H9 (cell line): ENCODE results near the gene ATRN. TPM values are rescaled to one million over a fixed set of nuclear protein-coding genes. Genes with fewer than 3 reads are reported as not detected.

Experiments
- DNase-seq: peaks from one replicate; pipeline ENCODE4 v3.0.0-alpha.2; 2017
- H2AFZ ChIP-seq: one replicate; pipeline ENCODE4 v1.6.1; 2013; ENCODE audit warnings: mild to moderate bottlenecking, low read length, control low read depth, moderate library complexity
- H2AK5ac ChIP-seq: 2 replicates; pipeline ENCODE4 v1.6.1; 2013; ENCODE audit warnings: low read length, control low read depth, mixed read lengths; ENCODE audit not compliant: insufficient read length
- H2BK120ac ChIP-seq: one replicate; pipeline ENCODE4 v1.6.1; 2013; ENCODE audit warnings: low read depth, mild to moderate bottlenecking, low read length, control low read depth, inconsistent platforms; ENCODE audit not compliant: poor library complexity, severe bottlenecking
- H2BK12ac ChIP-seq: 2 replicates; pipeline ENCODE4 v1.6.1; 2013; ENCODE audit warnings: low read length, control low read depth, mixed read lengths, low read depth; ENCODE audit not compliant: insufficient read length
- H2BK15ac ChIP-seq: 2 replicates; pipeline ENCODE4 v1.6.1; 2013; ENCODE audit warnings: low read depth, low read length, control low read depth
- H2BK20ac ChIP-seq: one replicate; pipeline ENCODE4 v1.6.1; 2013; ENCODE audit warnings: low read depth, mild to moderate bottlenecking, low read length, control low read depth, inconsistent platforms; ENCODE audit not compliant: poor library complexity, severe bottlenecking
- H2BK5ac ChIP-seq: 2 replicates; pipeline ENCODE4 v1.6.1; 2013; ENCODE audit warnings: low read length, control low read depth, mixed read lengths; ENCODE audit not compliant: insufficient read length
- H3K14ac ChIP-seq: 2 replicates; pipeline ENCODE4 v1.6.1; 2013; ENCODE audit warnings: low read length, control low read depth; ENCODE audit not compliant: insufficient read depth
- H3K18ac ChIP-seq: 2 replicates; pipeline ENCODE4 v1.6.1; 2013; ENCODE audit warnings: low read depth, mild to moderate bottlenecking, mixed read lengths, low read length, control low read depth; ENCODE audit not compliant: insufficient read length
- H3K23ac ChIP-seq: 2 replicates; pipeline ENCODE4 v1.6.1; 2013; ENCODE audit warnings: low read length, control low read depth, mixed read lengths, low read depth; ENCODE audit not compliant: insufficient read length
- H3K23me2 ChIP-seq: 2 replicates; pipeline ENCODE4 v1.6.1; 2013; ENCODE audit warnings: low read depth, mild to moderate bottlenecking, mixed read lengths, low read length, control low read depth; ENCODE audit not compliant: insufficient read length, poor library complexity, severe bottlenecking
- H3K27ac ChIP-seq: 2 replicates; pipeline ENCODE4 v1.5.1; 2013; ENCODE audit warnings: low read length, control low read depth, mixed read lengths, low read depth; ENCODE audit not compliant: insufficient read length
- H3K27me3 ChIP-seq: 2 replicates; pipeline ENCODE4 v1.6.1; 2013; ENCODE audit warnings: low read length, control low read depth, inconsistent platforms; ENCODE audit not compliant: insufficient read depth
- H3K4ac ChIP-seq: 2 replicates; pipeline ENCODE4 v1.6.1; 2013; ENCODE audit warnings: low read depth, mild to moderate bottlenecking, control low read depth, inconsistent platforms, low read length, moderate library complexity
- H3K4me1 ChIP-seq: 2 replicates; pipeline ENCODE4 v1.6.1; 2013; ENCODE audit warnings: low read length, control low read depth, inconsistent platforms; ENCODE audit not compliant: insufficient read depth
- H3K4me2 ChIP-seq: 2 replicates; pipeline ENCODE4 v1.6.1; 2013; ENCODE audit warnings: low read length, control low read depth, mixed read lengths; ENCODE audit not compliant: insufficient read length, insufficient read depth
- H3K56ac ChIP-seq: 2 replicates; pipeline ENCODE4 v1.6.1; 2013; ENCODE audit warnings: low read depth, mild to moderate bottlenecking, mixed read lengths, low read length, control low read depth; ENCODE audit not compliant: insufficient read length
- H3K79me1 ChIP-seq: 2 replicates; pipeline ENCODE4 v1.6.1; 2013; ENCODE audit warnings: low read depth, mild to moderate bottlenecking, moderate library complexity, low read length, control low read depth, inconsistent platforms; ENCODE audit not compliant: insufficient read depth, poor library complexity, severe bottlenecking
- H3K79me2 ChIP-seq: 2 replicates; pipeline ENCODE4 v1.6.1; 2013; ENCODE audit warnings: low read length, control low read depth, inconsistent platforms; ENCODE audit not compliant: insufficient read depth
- H3K9ac ChIP-seq: 2 replicates; pipeline ENCODE4 v1.6.1; 2013; ENCODE audit warnings: low read length, control low read depth, mixed read lengths; ENCODE audit not compliant: insufficient read length; ENCODE audit errors: extremely low read depth
- H3K9me3 ChIP-seq: one replicate; pipeline ENCODE4 v1.6.1; 2013; ENCODE audit warnings: low read depth, low read length, inconsistent platforms; ENCODE audit not compliant: control insufficient read depth
- H3T11ph ChIP-seq: one replicate; pipeline ENCODE4 v1.6.1; 2013; ENCODE audit warnings: mild to moderate bottlenecking, low read length, control low read depth, inconsistent platforms
- H4K20me1 ChIP-seq: one replicate; pipeline ENCODE4 v1.6.1; 2013; ENCODE audit not compliant: control insufficient read depth, insufficient read length, insufficient read depth
- H4K5ac ChIP-seq: 2 replicates; pipeline ENCODE4 v1.6.1; 2013; ENCODE audit warnings: low read depth, mild to moderate bottlenecking, mixed read lengths, low read length, control low read depth; ENCODE audit not compliant: insufficient read length
- H4K8ac ChIP-seq: replicated peaks from 2 replicates; pipeline ENCODE4 v1.6.1; 2013; ENCODE audit warnings: low read length, control low read depth, mixed read lengths, low read depth; ENCODE audit not compliant: insufficient read length
- H4K91ac ChIP-seq: 2 replicates; pipeline ENCODE4 v1.6.1; 2013; ENCODE audit warnings: low read depth, mild to moderate bottlenecking, moderate library complexity, mixed read lengths, low read length, control low read depth; ENCODE audit not compliant: insufficient read length
- H3K27ac Mint-ChIP-seq, 3 experiments: 2 replicates in 2 of 3; 3 replicates in 1 of 3; pipeline ENCODE4 v1.8.0; 2020 to 2021; ENCODE audit warnings: mixed read lengths in 3 of 3, mild to moderate bottlenecking in 1 of 3, moderate library complexity in 1 of 3
- H3K27me3 Mint-ChIP-seq: 2 replicates; pipeline ENCODE4 v1.8.0; 2021; ENCODE audit warnings: low read depth, mild to moderate bottlenecking, moderate library complexity, mixed read lengths
- H3K36me3 Mint-ChIP-seq, 3 experiments: 2 replicates in 2 of 3; 3 replicates in 1 of 3; pipeline ENCODE4 v1.8.0; 2020 to 2021; ENCODE audit warnings: low read depth in 3 of 3, mixed read lengths in 3 of 3; ENCODE audit not compliant: insufficient read depth in 1 of 3
- H3K4me1 Mint-ChIP-seq, 2 experiments: 2 replicates each; pipeline ENCODE4 v1.8.0; 2020; ENCODE audit warnings: mixed read lengths in 2 of 2
- H3K4me3 Mint-ChIP-seq, 2 experiments: 2 replicates in 1 of 2; 3 replicates in 1 of 2; pipeline ENCODE4 v1.8.0; 2020 to 2021; ENCODE audit warnings: mild to moderate bottlenecking in 2 of 2, mixed read lengths in 2 of 2, moderate library complexity in 1 of 2
- H3K9me3 Mint-ChIP-seq, 2 experiments: 2 replicates in 1 of 2; 3 replicates in 1 of 2; pipeline ENCODE4 v1.8.0; 2020; ENCODE audit warnings: mild to moderate bottlenecking in 2 of 2, mixed read lengths in 2 of 2, moderate library complexity in 1 of 2
- WGBS: extraction: QIAGEN DNeasy Blood & Tissue Kit; methylation state at CpG from one replicate; pipeline ENCODE4 v1.1.7; 2013; ENCODE audit warnings: missing lambda C conversion rate, low lambda C conversion rate, mixed read lengths; ENCODE audit not compliant: insufficient read length; ENCODE audit errors: extremely low coverage; 5-methylcytosine and 5-hydroxymethylcytosine counted together
- total RNA-seq: library from RNA; stranded (reverse); gene quantifications from 2 replicates; pipeline ENCODE4 v1.2.1, GENCODE V29; 2021
- TF ChIP-seq, protein P1 (sequence below): fragments of 200-600 bp; sonication (generic); conservative IDR thresholded peaks from 3 replicates; pipeline ENCODE4 v1.8.0; 2021; ENCODE audit warnings: antibody characterized with exemption, mild to moderate bottlenecking

The ATRN gene
- total RNA-seq, 1 experiment from 2014 or later, result 23.1 TPM

DNA sequence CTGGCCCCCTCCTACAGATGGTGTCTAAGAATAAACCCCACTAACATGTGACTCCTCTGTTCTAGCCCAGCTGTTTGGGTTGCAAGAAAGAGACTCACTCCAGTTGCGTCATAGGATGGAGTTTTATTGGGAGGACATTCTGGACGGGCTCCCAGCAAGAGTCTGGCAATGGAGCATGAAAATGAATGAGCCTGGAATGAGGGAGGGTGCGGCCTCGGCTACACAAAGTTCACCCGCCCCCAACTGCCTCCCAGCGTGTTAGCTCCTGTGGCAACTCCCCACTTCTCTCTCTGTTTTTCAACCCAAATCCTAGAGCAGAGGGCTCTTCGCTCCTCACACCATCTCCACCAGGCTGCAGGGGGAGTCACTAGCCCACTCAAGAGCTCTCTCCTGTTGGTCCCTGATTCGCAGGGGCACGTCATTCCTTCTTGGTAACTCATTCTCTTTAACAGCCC lies 216.1 kb downstream of the ATRN start:
- DNase-seq, result no peak
- H3K4me2 ChIP-seq, result no peak overlapping the region
- no peaks in the 10 kb centered on the region for H3K9me3 ChIP-seq
- Mint-ChIP-seq H3K27me3 (peaks cover 42% of the 10 kb centered on the region), H3K36me3 (no peaks in the 10 kb centered on the region), H3K4me3 (no peak overlapping the region), H3K27ac (no peak overlapping the region), H3K4me1 (peaks cover 14 to 24% of the 10 kb centered on the region in 2 experiments), H3K9me3 (no peaks in the 10 kb centered on the region)
- no peak overlapping the region for H3T11ph ChIP-seq
- TF ChIP-seq, protein P1, sequence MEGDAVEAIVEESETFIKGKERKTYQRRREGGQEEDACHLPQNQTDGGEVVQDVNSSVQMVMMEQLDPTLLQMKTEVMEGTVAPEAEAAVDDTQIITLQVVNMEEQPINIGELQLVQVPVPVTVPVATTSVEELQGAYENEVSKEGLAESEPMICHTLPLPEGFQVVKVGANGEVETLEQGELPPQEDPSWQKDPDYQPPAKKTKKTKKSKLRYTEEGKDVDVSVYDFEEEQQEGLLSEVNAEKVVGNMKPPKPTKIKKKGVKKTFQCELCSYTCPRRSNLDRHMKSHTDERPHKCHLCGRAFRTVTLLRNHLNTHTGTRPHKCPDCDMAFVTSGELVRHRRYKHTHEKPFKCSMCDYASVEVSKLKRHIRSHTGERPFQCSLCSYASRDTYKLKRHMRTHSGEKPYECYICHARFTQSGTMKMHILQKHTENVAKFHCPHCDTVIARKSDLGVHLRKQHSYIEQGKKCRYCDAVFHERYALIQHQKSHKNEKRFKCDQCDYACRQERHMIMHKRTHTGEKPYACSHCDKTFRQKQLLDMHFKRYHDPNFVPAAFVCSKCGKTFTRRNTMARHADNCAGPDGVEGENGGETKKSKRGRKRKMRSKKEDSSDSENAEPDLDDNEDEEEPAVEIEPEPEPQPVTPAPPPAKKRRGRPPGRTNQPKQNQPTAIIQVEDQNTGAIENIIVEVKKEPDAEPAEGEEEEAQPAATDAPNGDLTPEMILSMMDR, result no peak
- no peaks in the 10 kb centered on the region for H3K79me1 ChIP-seq
- H3K4ac ChIP-seq, result no peak overlapping the region
- H2BK20ac ChIP-seq, result no peak overlapping the region
- no peak overlapping the region for H3K27ac ChIP-seq
- H3K14ac ChIP-seq, result no peak overlapping the region
- no CpG with 5 or more reads among the region's 9 CpGs for WGBS
- H2BK15ac ChIP-seq, result no peak overlapping the region
- no peak overlapping the region for H3K23ac ChIP-seq
- H4K91ac ChIP-seq, result no peak overlapping the region
- peaks cover 4% of the 10 kb centered on the region; the same call in 1 of the 2 replicates for H3K4me1 ChIP-seq
- no peaks in the 10 kb centered on the region for H4K20me1 ChIP-seq
- H4K5ac ChIP-seq, result no peak overlapping the region
- H3K79me2 ChIP-seq, result no peaks in the 10 kb centered on the region
- no peak overlapping the region for H3K18ac ChIP-seq
- H3K9ac ChIP-seq, result no peak overlapping the region
- H2BK5ac ChIP-seq, result no peak overlapping the region
- H3K27me3 ChIP-seq, result no peaks in the 10 kb centered on the region; the same call in 1 of the 2 replicates
- no peak overlapping the region for H2BK12ac ChIP-seq
- no peak overlapping the region for H2AFZ ChIP-seq
- H2AK5ac ChIP-seq, result no peak overlapping the region
- H3K56ac ChIP-seq, result no peak overlapping the region
- H2BK120ac ChIP-seq, result no peak overlapping the region
- H3K23me2 ChIP-seq, result peaks cover 5% of the 10 kb centered on the region
- no peak overlapping the region for H4K8ac ChIP-seq
